GM18511 (cell line): ENCODE results near the gene HINT2.

Source experiments
- ATAC-seq: cut with Tn5 transposase; IDR thresholded peaks from one replicate; pipeline ENCODE4 v1.9.1; 2021; ENCODE audit warnings: mild to moderate bottlenecking, moderate library complexity; ENCODE audit not compliant: unreplicated experiment

Gene HINT2

DNA sequence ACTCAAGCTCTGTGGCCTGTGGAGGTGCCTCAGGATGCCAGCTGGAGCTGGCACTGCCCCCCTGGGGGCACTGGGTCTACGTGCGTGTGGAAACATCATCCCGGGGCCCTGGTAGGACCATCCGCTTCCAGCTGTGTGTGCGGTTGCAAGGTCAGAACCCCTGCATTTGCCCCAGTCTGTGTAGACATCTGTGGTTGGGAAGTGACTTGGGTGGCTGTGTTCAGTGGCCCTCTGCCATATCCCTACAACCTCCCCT lies 26.7 kb upstream of the HINT2 start:
- no peak for ATAC-seq

DNA sequence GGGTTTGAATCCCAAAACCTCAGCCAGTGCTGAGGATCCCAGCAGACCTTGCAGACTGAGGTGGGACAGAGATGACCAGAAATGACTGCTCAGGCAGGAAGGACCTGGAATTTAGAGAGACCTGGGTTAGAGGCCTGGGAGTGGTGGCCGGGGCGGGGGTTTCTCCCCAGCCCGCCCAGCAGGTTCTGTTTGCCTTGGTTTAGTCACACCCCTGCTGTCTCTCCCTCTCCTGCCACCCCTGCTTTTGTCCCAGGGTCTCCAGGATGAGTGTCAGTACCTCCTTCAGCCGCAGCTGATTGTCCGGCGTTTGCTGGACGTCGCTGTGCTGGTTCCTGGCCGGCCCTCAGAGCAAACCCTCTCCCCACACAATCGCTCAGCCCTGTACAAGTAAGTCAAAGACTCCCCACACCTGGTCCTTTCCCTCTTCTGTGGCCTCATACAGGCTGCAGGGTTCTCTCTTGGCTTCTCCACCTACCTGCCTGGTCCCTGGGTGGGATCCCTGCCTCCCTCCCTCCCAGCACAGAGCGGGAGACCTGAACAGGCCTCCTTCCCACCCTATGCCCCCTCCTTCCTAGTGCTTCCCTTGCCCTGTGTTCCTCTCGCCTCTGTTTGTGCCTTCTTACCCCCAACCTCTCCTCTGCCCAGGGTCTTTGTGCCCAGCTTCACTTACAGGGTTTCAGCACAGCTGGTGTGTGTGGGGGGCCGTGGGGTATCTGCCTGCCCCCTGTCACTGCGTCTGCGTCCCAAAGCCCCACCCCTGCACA lies 26.2 kb upstream of the HINT2 start:
- no peak for ATAC-seq

DNA sequence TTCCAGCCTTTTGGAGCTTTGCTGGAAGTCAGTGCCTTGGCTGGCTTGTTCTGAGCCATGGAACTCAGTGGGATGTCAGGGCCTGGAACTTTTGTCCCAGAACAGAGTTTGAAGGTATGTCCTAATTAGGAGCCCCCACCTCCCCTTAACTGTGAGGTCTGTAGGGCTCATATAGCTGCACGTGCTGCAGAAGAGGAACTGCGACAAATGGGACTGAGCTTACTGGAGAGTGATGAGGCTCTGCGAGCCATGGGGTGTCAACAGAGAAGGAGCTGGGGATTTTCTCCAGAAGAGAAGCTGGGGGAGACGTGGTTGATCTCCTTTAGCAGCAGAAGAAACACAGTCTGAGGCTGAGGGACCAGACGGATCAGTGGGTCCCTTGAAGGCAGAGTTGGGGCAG lies 25.1 kb upstream of the HINT2 start:
- no peak for ATAC-seq

DNA sequence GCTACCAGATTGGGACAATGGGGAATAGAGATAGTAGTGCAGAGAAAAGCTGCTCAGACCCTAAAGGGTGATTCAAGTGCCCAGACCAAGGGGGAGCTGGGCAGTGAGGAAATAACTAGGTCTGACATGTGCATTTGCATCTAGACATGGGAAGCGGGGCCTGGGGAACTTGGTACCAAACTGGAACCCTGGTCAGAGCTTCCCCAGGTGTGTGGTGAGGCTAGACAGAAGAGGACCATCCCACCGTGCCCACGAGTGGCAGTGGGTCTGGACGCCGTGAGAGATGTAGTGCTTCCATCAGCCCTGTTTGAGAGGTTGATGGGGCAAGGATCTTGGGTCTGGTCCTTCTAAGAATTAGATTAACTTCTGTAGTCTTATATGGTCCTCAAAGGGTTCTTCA lies 21.8 kb upstream of the HINT2 start:
- no peak for ATAC-seq

DNA sequence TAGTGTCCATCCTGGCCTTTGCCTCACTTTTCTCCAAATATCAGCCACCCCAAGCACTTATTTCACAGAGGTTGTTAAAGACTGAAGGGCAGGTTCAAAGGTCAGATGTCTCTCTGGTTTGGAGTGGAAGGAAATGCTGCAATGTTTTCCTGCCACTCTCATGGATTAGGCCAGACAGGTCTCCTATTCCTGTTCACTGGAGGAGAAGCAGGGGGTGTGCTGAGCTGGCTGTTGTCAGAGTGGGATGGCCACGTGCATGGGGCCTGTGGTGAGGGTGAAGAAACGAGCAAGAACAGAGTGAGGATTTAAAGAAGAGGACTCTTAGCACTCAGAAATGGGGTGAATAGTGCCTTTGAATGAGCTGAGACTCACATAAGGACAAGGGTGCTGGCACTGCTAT lies 20.9 kb upstream of the HINT2 start:
- ATAC-seq, result no peak

DNA sequence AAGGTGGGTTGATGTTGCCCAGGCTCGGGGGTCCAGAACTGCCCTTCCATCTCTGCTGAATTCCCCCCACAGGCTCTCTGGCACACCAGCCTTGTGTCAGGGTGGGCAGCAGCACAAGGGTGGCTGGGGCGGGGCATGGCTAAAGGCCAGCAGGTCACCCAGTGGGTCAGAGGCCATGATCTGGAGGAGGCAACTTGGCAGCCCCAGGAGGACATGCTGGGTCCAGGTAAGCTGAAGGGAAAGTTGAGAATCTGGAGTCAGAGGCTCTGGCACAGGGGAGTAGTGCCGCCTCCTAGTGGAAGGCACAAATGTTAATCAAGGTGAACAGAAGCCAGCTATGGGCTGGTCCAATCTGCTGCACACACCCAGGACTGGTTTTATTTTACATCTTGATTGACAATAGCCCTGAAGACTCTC lies 20.4 kb upstream of the HINT2 start:
- no peak for ATAC-seq

DNA sequence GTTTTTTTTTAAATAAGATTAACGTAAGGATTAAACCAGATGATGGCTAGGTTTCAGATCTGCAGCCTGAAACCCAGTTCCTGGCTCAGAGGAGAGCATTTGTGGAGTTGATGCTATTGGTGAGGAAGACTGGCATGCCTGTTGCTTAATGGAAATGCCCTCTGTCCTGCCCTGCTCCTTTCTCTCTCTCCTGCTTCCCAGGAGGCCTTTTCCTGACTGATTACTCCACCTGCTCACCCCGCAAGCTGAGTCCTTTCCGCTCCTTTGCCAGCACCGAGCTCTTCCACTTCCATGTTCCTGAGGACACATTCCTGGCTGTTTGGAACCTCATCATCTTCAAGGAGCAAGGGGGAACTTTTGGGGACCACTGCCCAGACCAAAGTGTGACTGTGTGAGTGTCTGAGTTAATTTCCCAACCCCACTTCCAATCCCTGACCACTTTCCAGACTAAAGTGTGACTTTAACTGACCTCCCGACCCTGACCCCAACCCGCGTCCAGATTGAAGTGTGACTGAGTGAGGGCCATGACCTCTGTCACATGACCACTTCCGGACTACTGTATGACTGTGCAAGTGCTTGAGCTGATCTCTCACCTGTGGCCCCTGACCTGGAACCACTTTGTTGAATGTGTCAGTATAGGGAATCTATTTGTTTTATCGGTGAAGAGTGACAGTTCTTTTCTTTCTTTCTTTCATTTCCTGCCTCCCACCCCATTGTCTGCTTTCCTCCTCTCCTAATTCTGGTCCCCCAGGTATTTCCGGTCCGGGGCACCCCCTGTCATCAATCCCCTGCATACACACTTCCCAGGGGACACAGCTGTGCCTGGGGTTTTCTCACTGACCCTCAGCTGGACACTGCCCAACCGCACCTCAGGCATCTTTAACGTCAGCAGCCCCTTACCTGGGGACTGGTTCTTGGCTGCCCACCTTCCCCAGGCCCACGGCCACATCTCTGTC lies 19.7 kb upstream of the HINT2 start:
- no peak for ATAC-seq

DNA sequence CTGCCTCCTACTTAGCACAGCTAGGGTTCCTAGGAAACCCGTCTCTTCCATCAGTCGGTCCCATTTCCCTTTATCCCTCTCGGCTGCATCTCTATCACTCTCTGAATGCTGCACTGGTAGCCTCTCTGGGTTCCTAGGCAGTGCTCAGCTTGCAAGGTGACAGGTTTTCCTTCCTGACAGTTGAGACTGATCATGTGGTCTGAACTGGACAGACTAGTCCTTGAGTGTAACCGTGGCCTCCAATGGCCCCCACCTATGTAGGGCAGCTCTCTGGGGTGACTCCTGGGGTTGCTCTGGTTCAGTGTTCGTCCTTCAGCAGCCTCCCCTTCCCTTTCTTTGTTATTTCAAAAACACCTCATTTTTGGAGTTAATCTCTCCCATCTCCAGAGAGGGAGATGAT lies 18.0 kb upstream of the HINT2 start:
- ATAC-seq, result no peak

DNA sequence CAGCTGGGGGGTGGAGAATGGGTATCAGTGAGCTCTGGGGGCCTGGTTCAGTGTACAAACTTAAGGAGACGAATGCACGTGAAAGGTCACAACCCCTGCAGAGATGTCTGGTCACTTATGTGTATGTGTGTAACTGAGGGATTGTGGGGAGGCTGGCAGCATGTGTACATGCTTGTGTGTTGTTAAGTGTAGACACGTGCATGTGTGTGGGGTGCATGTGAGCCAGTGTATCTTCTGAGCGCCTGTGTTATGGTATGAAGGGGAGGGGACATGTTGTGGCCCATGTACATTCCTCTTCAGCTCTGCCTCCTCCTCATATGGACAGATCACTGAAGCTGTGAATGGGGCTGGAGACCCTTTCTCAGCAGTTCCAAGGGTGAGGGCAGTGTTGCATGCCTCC lies 16.2 kb upstream of the HINT2 start:
- no peak for ATAC-seq

DNA sequence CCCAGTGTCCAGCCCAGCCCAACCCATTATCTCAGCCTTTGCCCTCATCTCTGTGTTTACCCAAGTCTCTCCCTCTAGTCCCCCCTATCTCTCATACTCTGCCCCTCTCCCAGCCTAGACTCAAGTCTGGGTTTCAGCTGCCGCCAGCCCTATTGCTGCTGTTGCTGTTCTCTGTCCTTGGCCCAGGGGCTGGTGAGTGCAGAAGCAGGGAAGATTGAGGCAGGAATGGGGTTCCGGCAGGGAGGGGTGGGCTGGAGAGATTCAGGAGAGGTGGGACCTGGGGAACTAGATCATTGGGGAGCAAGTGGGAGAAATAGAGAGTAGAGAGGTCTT lies 14.9 kb upstream of the HINT2 start:
- no peak for ATAC-seq

DNA sequence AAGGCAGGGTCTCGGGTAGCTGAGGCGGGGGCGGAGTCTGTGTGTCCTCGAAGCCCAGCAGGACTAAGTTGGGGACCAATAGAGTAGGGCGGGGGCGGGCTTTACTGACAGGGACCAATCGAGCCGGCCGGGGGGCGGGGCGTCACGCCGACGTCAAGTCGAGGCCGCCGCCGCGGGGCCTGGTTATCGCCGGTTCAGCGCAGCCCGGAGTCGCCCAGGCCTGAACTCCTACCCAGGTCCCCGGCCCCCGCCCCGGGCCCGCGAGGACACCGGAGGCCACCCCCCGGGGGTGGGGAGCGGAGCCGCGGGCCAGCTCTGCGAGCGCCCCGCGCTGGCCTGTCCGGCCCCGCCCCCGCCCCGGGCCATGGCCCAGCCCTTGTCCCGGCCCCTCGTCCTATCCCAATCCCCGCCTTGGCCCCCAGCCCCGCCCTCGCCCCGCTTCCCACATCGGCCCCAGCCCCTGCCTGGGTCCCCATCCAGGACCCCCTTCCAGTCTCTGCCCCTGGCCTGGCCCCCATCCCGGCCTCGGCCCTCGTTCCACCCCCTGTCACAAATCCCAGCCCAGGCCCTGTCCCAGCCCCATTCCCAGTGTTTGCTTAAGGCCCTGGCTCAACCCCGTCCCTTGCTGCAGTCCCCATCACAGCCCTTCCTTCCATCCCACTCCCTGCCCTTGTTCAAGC lies 14.4 kb upstream of the HINT2 start, which contains the start of gene TMEM8B:
Gene TMEM8B, plus strand, starts transcription at position 145 of the 680 bp plus-strand sequence. Its CDS starts 220 bp downstream, at position 365.
- ATAC-seq, result peak; percentile 80

DNA sequence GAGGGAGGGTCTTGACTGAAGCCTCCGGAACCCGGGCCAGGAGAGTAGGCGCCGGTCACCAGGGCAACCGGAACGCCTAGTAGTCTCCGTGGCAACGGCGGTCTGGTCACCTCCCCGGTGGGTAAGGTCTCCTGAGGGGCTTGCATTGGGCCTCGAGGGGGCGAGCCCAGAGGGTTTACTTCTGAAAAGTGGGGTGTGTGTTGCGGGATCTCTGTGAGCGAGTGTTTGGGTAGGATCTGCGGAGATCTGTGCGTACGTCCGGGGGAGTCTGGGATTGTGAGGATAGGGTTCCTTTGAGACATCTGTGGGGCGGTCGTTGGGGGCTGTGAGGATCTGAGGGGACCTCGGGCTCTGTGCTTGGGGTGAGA lies 13.9 kb upstream of the HINT2 start, which contains the start of gene FAM221B:
Gene FAM221B, minus strand, starts transcription at position 17 of the 368 bp plus-strand sequence. CDS start 2,571 bp downstream, outside the sequence.
- ATAC-seq, result peak; percentile 5

DNA sequence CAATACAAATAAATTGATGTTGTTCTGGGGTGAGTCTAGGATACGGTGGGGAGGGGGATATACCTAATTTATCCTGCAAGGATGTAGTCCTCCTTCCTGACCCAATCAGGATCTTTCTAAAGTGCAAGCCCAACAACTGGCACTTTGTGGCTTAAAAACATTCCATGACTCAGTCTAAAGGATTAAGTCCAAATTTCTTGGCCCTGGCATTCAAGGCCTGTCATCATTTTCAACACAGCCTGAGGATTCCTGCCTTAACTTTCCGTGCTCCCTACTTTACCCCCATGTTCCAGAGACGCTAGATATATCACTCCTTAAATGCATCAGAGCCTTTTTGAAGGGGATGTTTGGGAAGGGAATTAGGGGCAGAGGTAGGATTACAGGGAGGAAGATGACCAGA lies 12.6 kb upstream of the HINT2 start:
- ATAC-seq, result no peak

DNA sequence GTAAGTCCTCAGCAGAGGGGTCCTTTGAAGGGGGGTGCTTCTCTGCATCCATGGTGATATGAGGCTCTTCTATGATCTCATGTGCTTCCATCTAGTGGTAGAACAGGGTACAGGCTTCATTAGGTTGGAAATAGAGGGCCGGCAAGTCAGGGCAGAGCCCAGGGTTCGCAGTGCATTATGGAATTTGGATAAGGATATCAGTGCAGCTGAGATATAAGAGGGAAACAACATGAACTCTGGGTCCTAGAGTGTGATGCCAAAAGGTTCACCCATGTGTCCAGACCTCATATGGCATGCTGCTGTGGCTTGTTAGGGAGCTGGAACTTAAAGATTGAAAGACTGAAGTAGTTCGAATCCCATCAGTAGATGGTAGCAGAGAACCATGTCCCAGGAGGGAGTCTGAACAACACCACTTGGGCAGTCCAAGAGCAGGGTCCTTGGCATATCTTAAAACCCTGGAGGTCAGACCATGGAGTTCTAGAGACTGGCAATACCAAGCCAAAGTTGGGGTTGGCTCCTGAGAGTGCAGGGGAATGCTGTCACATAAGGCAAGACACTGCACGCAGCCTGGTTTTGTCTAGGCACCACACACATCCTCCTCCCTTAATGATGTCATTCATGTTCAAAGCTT lies 11.3 kb upstream of the HINT2 start:
- peak; percentile 71 for ATAC-seq

DNA sequence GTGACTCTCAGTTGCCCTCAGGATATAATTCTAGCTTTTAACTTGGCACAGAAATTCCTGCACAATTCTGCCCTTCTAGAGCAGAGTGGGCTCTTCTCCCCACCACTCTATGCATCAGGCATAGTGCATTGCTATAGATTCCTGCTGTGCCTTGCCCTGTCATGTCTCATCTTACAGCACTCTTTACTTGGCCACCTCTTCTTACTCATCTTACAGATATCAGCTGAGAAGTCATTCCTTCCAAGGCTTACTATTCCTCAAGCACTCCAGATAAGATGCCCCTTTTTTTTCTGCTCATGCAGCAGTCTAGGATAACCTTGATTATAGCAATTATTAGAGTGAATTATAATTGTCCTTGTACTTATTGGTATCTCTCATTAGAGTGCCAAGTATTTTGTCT lies 8.1 kb upstream of the HINT2 start:
- no peak for ATAC-seq

DNA sequence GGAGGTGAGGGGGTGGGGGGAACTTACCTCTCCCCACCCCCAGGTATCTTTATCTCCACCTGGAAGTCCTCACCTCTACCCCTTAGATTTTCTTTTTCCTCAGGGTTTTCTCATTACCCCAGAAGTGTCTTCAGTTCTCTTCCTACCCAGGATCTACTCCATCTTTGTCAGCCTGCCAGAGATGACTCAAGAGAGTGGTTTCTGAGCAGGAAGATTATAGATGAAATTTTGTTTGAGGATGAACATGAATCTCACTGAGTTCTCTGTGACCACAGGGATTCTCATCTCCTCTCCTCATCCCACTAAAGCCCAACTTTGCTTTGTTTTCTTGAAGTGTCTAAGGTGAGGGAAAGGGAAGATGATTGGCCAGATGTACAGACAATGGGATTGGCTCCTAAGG lies 5.2 kb upstream of the HINT2 start:
- ATAC-seq, result no peak

DNA sequence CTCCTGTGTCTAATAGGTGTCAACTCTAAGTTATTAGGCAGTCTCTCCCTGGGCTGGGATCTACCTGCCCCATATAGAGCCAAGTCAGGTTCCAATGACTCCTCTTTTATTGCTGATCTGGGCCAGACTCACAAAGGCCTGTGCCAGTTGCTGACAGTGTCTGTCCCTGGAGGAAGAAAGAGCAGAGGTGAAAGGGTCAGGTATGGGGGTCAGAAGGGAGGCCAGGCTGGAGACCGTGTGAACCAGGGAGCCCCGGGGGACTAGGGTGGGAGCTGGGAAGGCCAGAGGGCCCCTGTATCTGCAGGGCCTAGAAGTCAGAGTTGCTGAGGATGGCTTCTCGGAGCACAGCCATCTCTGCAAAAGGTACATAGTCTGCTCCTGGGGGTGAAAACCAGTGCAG lies 3.5 kb upstream of the HINT2 start:
- ATAC-seq, result no peak

DNA sequence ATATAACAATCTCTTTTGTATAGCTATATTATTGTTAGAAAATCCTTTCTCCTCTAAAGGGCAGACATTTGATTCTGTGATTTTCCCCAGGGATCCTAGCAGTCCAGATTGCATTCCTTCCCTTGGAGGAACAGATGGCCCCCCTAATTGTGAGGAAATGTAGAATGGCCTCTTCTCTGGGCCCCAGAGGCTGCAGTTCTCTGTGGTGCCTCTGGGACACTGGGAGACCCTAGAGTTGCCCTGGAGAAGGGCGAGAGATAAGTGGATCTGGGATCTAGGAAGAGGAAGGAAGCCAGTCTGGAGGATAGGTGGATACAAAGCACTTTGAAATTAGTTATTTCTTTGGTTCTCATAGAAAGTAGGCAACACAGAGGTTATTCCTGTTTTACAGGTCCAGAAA lies 1.9 kb upstream of the HINT2 start:
- ATAC-seq, result no peak

DNA sequence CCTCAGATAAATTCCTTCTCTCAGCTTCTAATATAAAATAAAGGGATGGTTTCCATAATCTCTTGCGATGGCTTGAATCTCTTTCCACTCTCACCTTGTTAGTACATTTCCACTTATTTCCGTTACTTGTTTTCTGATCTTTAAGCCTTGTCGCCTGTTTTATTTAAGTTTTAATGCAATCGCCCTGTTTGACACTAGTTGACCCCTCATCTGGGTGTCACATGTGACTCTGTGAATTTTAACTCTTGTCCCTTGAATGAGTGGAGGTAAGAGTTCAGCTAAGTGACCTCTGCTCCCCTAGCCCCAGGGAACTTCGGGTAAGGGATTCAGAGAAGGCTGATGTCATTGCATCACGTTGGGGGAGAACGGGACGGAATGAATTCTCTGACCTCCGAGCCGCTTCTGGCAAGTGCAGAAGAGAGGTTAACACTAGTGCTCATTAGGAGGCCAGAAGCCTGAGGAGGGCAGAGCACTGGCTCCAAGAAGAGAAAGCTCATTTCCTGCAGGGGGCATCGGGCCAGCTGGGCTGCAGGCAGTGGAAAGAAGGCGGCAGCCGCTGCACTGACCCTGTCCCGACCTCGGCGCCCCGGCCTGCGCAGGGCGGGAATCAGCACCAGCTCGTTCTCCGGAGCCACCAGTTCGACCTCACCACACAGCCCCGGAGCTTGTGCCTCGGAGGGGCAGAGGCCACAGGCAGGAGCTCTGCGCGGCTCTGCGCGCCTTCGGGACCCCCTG lies 569 bp downstream of the HINT2 start:
- ATAC-seq, result peak; percentile 32

DNA sequence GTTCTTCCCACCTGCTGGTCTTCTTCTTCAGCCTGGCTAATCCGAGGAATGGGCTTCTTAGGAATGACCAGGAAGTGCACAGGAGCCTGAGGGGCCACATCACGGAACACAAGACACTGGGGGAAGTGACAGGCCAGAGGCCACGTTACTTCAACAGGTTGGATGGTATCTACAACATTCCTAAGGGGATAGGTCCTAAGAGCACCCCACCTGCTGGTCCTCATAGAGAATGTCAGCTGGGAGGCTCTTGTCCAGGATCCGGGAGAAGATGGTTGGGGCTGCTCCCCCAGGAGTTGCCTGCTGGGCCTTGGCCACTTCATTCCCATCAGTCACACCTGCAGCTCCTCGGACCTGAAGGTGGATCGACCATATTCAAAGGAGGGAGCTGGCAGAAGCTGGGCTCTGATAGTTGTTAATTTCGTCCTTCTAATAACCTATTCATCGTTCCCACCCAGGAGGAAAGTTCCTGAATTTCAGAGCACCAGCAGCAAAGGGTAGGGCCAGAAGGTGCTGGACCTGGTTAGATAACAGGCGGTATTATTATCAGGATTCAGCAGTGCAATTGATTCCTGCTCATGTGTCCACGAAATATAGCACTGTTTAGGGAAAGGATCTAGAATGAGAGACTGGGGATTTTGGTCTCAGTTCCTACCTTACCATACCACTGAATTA lies 1.3 kb downstream of the HINT2 start:
- no peak for ATAC-seq
